ENCODE data around the gene KCNQ1OT1. TPM values are rescaled to one million over a fixed set of nuclear protein-coding genes. Genes with fewer than 3 reads are reported as not detected.
A peak's percentile ranks its signal among the peaks of the same experiment; 100 is the strongest.

Gene KCNQ1OT1
- total RNA-seq, 2 experiments from 2014 or later: 0.19 to 0.22 TPM

- no peaks in the 10 kb centered on the region for H3K9me3 Mint-ChIP-seq
- H3K27me3 Mint-ChIP-seq: no peaks in the 10 kb centered on the region
- H3K4me1 Mint-ChIP-seq: no peaks in the 10 kb centered on the region
- peak overlapping the region; percentile 74 for H3K27ac Mint-ChIP-seq
- no peak overlapping the region for H3K4me3 Mint-ChIP-seq
- DNase-seq: no peak
- H3K36me3 Mint-ChIP-seq (ENCODE audit: low read depth): no peaks in the 10 kb centered on the region
- POLR2A ChIA-PET: no interaction called here
- CTCF ChIA-PET: no interaction called here
Measured at GRCh38 chr11:2578929-2579270, 120.9 kb downstream of the KCNQ1OT1 start.

- Mint-ChIP-seq H3K4me1 (no peaks in the 10 kb centered on the region), H3K9me3 (no peaks in the 10 kb centered on the region), H3K4me3 (no peak overlapping the region), H3K27ac (no peak overlapping the region), H3K27me3 (no peaks in the 10 kb centered on the region), H3K36me3 (ENCODE audit: low read depth) (no peaks in the 10 kb centered on the region)
- ChIA-PET CTCF (no interaction called here), POLR2A (no interaction called here)
- no peak for DNase-seq
Measured at GRCh38 chr11:2577991-2578928, 121.5 kb downstream of the KCNQ1OT1 start.

DNA sequence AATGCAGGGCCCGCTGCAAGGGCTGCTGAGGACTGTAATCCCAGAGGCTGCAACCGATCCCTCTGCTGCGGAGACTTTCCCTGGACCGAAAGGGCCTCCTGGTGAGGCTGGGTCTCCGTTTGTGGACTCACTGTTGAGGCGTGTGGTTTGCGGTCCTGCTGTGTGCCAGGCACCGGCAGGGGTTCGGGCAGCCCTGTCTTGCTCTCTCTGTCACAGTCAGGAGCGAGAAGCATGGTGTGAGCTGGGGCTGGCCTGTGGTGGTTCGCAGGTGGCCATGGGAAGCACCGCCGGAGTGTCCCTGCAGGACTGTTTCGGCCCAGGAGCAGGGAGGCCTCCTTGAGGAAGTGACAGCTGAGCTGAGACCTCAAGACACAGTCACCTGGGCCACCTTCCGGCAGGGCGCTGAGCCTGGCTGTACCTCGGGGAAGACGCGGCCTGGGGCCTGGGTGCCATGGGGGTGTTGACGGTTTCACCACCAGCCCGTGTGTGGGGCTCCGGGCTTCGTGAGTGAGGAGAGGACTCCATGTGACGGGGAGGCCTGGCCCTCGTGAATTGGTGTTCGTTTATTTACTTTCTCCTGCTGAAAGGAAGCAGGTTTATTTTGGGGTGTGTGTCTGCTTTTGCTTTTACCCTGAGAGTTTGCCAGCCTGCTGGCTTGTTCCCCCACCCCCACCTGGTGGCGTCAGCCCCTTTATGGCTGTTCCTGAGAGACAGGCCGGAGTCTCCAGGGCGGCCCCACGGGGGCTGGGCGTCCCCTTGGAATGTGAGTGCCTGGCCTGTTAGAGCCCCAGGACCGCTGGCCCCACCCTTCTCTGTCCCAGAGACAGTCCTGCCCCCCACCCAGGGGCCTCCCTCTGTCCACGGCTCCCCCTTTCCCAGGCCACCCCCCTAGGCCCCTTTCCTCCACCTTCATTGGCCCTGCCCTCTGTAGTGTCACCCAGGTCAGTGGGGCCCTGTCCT lies 122.5 kb downstream of the KCNQ1OT1 start:
- H3K4me1 Mint-ChIP-seq: no peaks in the 10 kb centered on the region
- POLR2A ChIA-PET: no interaction called here
- no peak overlapping the region for H3K27ac Mint-ChIP-seq
- H3K36me3 Mint-ChIP-seq (ENCODE audit: low read depth): no peaks in the 10 kb centered on the region
- no peaks in the 10 kb centered on the region for H3K9me3 Mint-ChIP-seq
- DNase-seq: no peak
- no peak overlapping the region for H3K4me3 Mint-ChIP-seq
- H3K27me3 Mint-ChIP-seq: no peaks in the 10 kb centered on the region
- CTCF ChIA-PET: no interaction called here

DNA sequence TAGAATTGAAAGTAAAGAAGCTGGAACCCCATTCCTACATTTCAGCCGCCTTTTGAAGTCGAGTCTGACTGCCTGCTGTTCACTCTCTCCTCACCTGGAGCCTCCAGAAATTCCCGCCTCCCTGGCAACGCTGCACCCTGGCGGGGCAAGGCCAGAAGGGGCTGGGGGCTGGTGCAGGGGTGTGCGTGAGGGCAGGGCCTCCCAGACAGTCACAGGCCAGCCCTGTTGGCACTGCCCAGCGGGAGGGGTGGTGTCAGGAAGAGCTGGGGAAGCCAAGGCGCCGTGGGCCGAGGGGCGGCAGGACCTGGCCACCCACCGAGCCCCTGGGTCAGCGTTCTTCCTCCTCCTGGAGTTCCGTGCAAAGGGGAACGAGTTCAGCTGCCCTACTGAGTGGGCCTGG lies 123.2 kb downstream of the KCNQ1OT1 start:
- DNase-seq: no peak
- POLR2A ChIA-PET: no interaction called here
- H3K9me3 Mint-ChIP-seq: no peaks in the 10 kb centered on the region

DNA sequence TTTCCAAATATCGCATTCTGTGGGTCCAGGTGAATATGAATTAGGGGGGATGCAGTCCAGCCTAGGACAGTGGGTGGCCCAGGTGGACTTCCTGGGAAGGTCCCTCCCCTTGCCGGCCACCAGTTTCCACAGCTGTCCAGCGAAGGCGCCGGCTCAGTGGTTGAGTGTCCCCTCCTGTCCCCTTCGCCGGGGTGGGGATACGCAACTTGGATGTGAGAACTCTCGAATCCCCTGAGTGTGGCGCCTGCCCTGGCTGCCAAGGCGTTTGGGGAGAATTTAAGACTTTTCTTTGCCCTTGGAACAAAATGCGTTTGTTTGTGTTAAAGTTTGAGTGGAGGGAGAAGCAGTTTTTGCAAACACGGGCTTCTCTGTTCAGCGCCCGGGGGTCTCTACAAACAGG lies 123.7 kb downstream of the KCNQ1OT1 start:
- H3K27ac Mint-ChIP-seq: no peak overlapping the region
- no peaks in the 10 kb centered on the region for H3K4me1 Mint-ChIP-seq
- POLR2A ChIA-PET: no interaction called here
- no peak for DNase-seq
- CTCF ChIA-PET: no interaction called here
- H3K36me3 Mint-ChIP-seq (ENCODE audit: low read depth): no peaks in the 10 kb centered on the region
- H3K4me3 Mint-ChIP-seq: no peak overlapping the region
- H3K9me3 Mint-ChIP-seq: no peaks in the 10 kb centered on the region
- H3K27me3 Mint-ChIP-seq: no peaks in the 10 kb centered on the region

More for the DNA sequence above, 123.2 kb downstream of the KCNQ1OT1 start:
- H3K27me3 Mint-ChIP-seq: no peaks in the 10 kb centered on the region
- H3K4me3 Mint-ChIP-seq: no peak overlapping the region
- H3K4me1 Mint-ChIP-seq: no peaks in the 10 kb centered on the region
- CTCF ChIA-PET: no interaction called here
- no peaks in the 10 kb centered on the region for H3K36me3 Mint-ChIP-seq (ENCODE audit: low read depth)
- H3K27ac Mint-ChIP-seq: no peak overlapping the region

- POLR2A ChIA-PET: no interaction called here
- CTCF ChIA-PET: no interaction called here
Measured at GRCh38 chr11:2575591-2576051, 124.2 kb downstream of the KCNQ1OT1 start.

DNA sequence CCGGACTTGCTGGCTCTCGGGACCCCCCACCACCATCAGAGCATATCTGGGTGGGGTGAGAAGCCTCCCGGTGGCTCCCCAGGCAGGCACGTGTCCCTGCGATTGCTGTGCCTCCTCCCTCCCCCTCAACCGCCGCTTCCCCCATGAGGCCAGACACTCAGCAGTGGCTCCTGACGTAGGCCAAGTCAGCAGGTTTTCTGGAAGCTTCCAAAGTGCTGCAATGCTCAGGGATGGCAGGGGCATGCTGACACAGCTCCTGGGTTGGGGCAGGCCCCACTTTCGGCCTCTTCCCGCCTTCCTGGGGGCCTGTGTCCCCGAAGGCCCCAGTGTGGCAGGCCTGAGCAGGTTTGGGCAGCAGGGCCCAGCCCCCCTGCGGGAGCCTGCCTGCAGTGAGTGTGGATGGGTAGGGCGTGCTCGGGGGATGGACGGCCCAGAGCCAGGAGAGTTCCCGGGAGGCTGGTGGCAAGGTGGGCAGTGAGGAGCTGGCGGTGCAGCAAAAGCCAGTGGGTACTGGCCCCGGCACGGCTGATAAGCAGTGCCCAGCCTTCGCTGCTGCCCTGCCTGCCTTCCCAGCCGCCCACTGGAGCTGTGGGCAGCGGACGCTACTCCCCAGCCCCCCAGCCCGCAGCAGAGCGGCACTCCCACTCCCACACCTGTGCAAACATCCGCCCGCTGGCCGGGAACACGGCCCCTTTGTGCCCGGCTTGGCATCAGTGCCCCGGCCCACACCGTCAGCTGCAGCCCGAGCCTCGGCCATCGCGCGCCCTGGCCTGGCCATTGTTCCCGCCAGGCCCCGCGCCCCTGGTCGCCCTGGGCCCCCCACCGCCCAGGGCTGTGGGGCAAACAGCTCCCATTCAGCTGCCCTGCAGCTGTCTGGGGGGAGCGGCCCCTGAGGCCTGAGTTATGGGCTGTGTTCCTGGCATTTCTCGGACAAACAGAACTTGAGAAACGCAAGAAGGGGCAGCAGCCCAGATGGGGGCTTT lies 125.0 kb downstream of the KCNQ1OT1 start:
- Mint-ChIP-seq H3K9me3 (no peaks in the 10 kb centered on the region), H3K27ac (no peak overlapping the region), H3K4me1 (no peaks in the 10 kb centered on the region), H3K27me3 (no peaks in the 10 kb centered on the region), H3K4me3 (no peak overlapping the region), H3K36me3 (ENCODE audit: low read depth) (no peaks in the 10 kb centered on the region)
- ChIA-PET CTCF (no interaction called here), POLR2A (no interaction called here)
- DNase-seq: no peak

More at GRCh38 chr11:2575591-2576051, 124.2 kb downstream of the KCNQ1OT1 start:
- Mint-ChIP-seq H3K4me3 (no peak overlapping the region), H3K36me3 (ENCODE audit: low read depth) (no peaks in the 10 kb centered on the region), H3K9me3 (no peaks in the 10 kb centered on the region), H3K4me1 (no peaks in the 10 kb centered on the region), H3K27ac (no peak overlapping the region), H3K27me3 (no peaks in the 10 kb centered on the region)
- no peak for DNase-seq

DNA sequence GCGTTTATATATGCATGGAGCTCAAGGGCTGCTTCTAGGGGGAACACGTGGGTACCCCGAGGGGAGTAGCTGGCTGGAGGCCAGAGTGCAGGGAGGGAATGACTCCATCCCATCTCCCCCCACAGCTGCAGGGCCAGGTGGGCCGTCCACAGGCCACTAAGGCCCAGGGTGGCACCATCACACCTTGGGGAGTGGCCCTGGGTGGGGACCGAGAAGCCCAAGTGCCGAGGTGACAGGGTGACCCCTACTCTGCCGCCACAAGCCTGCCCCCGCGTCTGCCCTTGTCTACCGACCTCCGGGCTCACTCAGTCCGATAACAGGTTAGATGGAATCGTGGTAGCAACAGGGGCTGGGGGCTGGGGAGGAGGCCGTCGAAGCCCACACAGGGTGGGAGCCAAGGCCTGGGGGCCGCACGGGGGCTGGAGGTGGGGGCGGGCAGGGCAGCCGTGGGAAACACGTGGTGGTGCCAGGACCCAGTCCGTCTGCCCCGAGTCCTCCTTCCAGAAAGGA lies 125.7 kb downstream of the KCNQ1OT1 start:
- CTCF ChIA-PET: no interaction called here
- Mint-ChIP-seq H3K27ac (no peak overlapping the region), H3K36me3 (ENCODE audit: low read depth) (no peaks in the 10 kb centered on the region), H3K9me3 (no peaks in the 10 kb centered on the region), H3K4me1 (no peaks in the 10 kb centered on the region), H3K4me3 (no peak overlapping the region), H3K27me3 (no peaks in the 10 kb centered on the region)
- no peak for DNase-seq
- POLR2A ChIA-PET: no interaction called here

GRCh38 chr11:2573240-2574042 lies 126.4 kb downstream of the KCNQ1OT1 start:
- H3K27ac Mint-ChIP-seq: no peak overlapping the region
- H3K4me1 Mint-ChIP-seq: no peaks in the 10 kb centered on the region
- H3K4me3 Mint-ChIP-seq: no peak overlapping the region
- no peaks in the 10 kb centered on the region for H3K27me3 Mint-ChIP-seq
- H3K9me3 Mint-ChIP-seq: no peaks in the 10 kb centered on the region
- no peak for DNase-seq
- ChIA-PET POLR2A (no interaction called here), CTCF (no interaction called here)
- H3K36me3 Mint-ChIP-seq (ENCODE audit: low read depth): no peaks in the 10 kb centered on the region

DNA sequence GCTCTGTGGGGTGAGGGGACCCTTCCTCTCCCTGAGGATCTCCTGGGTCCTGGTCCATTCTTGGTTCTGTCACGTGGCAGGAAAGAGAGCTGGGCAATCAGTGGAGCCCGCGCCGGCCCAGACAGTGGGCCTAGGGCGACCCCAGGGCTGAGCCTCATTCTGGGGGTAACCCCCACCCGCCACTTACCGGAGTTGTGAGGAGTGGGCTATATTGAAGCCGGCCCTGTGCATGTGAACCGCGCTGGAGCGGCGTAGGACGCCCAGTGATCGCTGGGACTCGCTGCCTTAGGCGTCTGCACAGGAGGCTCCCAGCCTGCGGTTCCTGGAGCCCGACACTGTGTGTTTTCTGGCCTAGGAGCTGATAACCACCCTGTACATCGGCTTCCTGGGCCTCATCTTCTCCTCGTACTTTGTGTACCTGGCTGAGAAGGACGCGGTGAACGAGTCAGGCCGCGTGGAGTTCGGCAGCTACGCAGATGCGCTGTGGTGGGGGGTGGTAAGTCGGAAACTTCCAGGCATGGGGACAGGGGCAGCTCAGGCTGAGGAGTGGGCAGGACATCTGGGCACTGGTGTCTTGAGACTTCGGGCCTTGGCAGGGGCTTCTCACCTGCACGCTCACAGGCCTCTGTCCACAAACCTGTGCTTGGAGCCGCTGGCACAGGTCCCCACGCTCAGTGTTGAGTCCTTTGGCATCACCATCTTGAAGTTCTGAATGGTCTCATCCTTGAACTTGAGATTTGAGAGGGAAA lies 127.1 kb downstream of the KCNQ1OT1 start:
- no peak overlapping the region for H3K27ac Mint-ChIP-seq
- H3K36me3 Mint-ChIP-seq (ENCODE audit: low read depth): no peaks in the 10 kb centered on the region
- H3K4me1 Mint-ChIP-seq: no peaks in the 10 kb centered on the region
- H3K4me3 Mint-ChIP-seq: no peak overlapping the region
- ChIA-PET CTCF (no interaction called here), POLR2A (no interaction called here)
- no peaks in the 10 kb centered on the region for H3K9me3 Mint-ChIP-seq
- H3K27me3 Mint-ChIP-seq: no peaks in the 10 kb centered on the region
- DNase-seq: no peak

- H3K4me1 Mint-ChIP-seq: no peaks in the 10 kb centered on the region
- CTCF ChIA-PET: no interaction called here
- no peaks in the 10 kb centered on the region for H3K27me3 Mint-ChIP-seq
- H3K9me3 Mint-ChIP-seq: no peaks in the 10 kb centered on the region
- DNase-seq: no peak
- POLR2A ChIA-PET: no interaction called here
- H3K36me3 Mint-ChIP-seq (ENCODE audit: low read depth): no peaks in the 10 kb centered on the region
- H3K4me3 Mint-ChIP-seq: no peak overlapping the region
- no peak overlapping the region for H3K27ac Mint-ChIP-seq
Measured at GRCh38 chr11:2571598-2572281, 128.1 kb downstream of the KCNQ1OT1 start.

All from activated CD4-positive, alpha-beta T cell treated with anti-CD3 and anti-CD28 coated beads, Interleukin-2, amount 10 ng/mL, durations not matched to agents 7 days and 5 days (primary cell).